Hematopoietic multipotent progenitor cell treated with erythropoietin and hydrocortisone succinate and interleukin-3 and kit ligand, for 15 days (in vitro differentiated cells): Measurements from ENCODE around the gene GTPBP4.
"Not testable (repeated sequence)": the region's sequence is repeated elsewhere in the genome, so short reads cannot be mapped to it uniquely, and the experiment has no call there.

ENCODE experiments used
- DNase-seq: peaks from one replicate; pipeline ENCODE4 v3.0.0-alpha.2; 2015; ENCODE audit warnings: low spot score

The GTPBP4 gene

DNA sequence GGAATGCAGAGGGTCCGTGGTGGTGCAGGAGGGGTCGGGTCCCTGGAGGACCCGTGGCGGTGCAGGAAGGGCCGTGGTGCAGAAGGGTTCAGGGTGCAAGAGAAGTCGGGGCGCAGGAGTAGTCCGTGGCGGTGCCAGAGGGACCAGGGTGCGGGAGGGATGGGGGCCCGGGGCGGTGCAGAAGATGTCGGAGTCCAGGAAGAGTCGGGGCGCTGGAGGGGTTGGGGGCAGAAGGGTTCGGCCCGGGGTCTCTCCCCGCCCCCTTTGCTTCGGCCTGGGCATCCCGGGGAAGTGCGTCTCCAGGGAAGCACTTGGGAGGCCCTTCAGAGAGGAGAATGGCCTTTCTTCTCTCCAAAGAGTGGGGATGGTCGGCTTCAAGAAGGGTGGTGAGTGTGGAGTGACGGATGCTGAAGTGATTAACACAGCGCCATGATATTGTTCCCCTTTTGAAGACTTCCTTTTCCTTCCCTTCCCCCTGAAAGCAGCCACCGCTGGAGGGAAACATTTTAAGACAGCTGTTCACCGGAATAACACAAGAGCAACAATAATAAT lies 68.9 kb downstream of the GTPBP4 start:
- no peak for DNase-seq

DNA sequence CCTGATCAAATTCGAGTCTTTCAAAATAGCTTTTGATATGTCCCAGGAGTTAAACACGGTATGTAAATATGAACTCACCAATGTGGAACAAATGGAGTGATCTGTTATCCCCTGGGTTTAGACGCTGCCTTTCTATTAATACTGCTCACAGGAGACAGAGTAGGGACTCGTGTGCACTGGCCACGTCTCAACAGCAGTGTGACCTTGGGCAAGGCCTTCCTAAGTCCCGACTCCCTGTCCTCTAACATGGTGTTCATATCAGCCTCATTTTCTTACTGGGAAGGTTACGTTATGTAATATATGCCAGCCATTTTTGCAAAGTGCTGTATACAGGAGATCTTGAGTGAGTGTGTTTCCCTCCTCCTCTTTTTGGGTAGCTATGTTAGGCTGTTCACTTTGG lies 69.8 kb downstream of the GTPBP4 start:
- DNase-seq = no peak

DNA sequence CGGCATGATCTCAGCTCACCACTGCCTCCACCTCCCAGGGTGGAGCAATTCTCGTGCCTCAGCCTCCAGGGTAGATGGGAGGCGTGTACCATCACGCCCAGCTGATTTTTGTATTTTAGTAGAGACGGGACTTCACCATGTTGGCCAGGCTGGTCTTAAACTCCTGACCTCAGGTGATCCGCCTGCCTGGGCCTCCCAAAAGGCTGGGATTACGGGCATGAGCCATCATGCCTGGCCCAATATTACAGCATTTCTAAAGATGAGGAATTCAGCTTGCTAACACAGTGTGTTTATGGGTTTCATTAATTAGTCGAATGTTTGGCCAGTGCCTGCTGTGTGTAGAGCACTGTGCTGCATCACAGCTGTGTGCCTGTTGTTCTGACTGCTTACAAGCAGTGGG lies 71.7 kb downstream of the GTPBP4 start:
- DNase-seq = no peak

DNA sequence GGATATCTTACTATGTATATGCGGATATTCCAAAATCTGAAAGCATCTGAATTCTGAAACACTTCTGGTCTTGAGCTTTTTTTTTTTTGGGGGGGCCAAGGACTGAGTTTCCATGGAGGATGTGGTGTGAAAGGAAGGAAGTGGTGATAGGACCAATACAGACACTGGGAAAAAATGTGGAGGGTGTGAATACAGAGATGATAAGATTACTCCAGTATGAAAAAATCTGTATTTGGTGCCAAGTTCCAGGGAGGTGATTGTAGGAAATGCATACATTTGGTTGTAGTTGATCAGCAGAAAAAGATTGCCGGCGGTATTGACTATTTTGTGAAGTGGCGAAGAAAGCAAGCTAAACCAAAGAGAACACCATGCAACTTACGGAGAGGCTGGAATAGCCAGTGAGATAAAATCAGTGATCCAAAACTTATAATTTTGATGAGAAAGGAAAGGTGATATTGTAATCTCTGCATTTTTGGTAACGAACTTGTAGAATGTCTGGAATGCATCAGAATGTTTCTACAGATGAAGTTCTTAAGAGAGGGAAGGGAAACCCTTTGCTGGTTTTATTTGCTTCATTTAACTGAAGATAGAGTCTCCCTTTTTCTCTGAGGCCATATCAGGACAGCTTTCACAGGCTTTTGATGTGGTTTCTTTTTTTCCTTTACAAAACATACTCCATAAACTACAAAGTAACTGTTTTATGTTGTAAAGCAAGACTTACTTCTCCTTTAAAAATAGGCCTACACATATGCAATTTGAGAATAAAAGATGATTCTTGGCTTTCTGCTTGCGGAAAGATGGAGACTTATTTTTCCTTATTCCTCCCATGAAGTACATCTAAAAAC lies 73.9 kb downstream of the GTPBP4 start:
- no peak for DNase-seq

DNA sequence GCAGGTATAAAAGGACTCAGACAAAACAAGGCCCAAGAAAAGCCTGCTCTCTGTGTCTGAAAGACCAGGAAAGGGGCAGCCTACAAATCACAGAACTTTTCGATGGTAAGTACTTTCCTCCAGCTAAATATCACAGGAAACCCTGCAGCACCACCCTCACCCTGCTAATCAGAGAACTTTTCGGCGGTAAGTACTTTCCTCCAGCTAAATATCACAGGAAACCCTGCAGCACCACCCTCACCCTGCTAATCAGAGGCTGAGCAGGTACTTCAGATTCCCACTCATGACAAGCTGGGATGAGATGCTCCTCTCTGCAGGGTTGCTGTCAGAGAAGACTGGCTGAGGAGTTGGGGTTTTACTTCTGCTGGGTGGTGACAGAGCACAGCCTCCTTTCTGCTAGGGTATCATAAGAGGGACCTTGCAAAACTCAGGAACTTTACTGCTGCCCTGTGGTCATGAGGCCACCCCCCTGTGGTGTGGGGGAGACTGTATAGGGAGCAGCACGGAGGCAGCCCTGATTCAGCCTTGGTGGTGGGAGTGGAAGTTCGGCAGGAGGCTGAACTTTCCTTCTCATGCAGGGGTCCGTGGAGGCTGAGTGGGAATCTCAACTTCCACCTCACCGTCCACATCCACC lies 75.1 kb downstream of the GTPBP4 start:
- no peak for DNase-seq

DNA sequence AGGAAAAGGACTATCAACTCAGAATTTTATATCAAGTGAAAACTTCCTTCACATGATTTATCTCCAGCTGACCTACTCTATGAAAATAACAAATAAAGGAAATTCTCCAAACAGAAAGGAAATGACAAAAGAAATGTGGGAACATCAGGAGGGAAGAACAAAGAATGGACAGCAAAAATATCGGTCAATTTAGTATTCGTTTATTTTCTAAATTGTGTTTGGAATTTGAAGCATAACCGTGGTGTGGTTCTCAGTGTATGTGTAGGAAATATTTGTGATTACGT lies 76.7 kb downstream of the GTPBP4 start:
- no peak for DNase-seq

DNA sequence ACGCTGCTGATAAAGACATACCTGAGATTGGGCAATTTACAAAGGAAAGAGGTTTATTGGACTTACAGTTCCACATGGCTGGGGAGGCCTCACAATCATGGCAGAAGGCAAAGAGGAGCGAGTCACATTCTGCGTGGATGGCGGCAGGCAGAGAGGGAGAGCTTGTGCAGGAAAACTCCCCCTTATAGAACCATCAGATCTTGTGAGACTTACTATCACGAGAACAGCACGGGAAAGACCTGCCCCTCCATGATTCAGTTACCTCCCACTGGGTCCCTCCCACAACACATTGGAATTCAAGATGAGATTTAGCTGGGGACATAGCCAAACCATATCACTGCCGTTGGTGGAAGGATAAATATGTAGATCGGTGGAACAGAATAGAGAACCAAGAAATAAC lies 78.5 kb downstream of the GTPBP4 start:
- not testable (repeated sequence) for DNase-seq

DNA sequence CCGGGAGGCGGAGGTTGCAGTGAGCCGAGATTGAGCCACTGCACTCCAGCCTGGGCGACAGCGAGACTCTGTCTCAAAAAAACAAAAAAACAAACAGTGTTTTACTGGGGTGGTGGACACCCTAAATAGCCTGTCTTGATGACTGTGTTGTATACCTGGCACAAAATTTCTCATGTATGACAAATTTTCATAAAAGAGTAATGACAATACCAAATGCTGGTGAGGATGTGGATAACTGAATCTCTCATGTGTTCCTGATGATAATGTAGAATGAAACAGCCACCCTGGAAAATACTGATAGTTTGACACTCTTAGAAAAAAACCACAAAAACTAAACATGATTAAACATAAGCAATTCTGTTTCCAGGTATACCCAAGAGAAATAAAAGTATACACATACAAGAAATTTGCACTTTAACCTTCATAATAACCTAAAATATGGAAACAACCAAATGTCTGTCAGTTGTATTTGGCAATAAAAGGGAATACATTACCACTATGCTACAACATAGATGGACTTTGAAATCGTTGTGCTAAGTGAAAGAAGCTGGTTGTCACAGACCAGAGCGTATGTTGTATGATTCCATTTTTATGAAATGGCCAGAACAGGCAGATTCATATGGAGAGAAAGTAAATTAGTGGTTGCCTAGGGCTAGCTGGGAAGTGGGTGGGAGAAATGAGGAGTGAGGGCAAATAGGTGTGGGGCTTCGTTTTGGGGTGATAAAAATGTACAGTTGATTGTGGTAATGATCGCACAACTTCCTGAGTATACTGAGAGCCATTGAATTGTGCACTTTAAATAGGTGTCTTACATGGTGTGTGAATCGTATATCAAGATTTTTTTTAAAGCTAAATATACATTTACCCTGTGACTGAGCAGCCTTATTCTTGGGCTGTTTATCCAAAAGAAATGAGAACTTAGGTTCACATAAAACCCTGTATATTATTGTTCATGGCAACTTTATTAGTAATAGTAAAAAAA lies 80.4 kb downstream of the GTPBP4 start:
- no peak for DNase-seq
